Measurements from ENCODE around the gene PTPRM. TPM values are rescaled to one million over a fixed set of nuclear protein-coding genes. Genes with fewer than 3 reads are reported as not detected.

PTPRM gene
- total and polyA plus RNA-seq, 2 donors (not counting 3 experiments of a cell fraction or from before 2014, with no cell fraction given): 37.4 to 43.7 TPM

DNA sequence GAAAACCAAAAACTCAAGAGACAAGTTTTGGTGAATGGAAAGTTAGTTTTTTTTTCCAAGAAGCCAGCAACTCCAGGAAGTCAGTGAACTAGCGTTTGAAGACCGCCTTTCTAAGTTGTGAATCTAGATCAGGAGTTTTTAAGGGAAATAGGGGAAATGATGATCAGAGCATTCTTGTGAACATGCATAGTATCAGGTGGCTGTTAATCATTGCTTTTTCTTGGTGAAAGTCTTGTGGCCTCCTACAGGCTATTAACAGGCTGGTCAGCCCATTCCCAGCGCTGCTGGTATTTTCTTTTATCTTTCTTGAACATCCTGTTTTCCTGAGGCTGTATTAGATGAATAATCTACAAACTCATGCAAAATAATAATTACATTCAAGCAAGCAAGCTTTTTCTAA lies 155.8 kb downstream of the PTPRM start:
- Histone ChIP-seq H3K27me3 (ENCODE audit: control insufficient read depth in 2 of 2, insufficient read depth in 2 of 2, low read length in 2 of 2) (no peaks in the 10 kb centered on the region), H3K9me1 (replicated peaks; ENCODE audit: control insufficient read depth, extremely low read depth, insufficient read depth, low read length) (no peaks in the 10 kb centered on the region), H3K27ac (ENCODE audit: insufficient read depth, low read depth, low read length) (no peak overlapping the region), H4K20me1 (replicated peaks; ENCODE audit: control insufficient read depth, extremely low read depth, insufficient read depth, low read length) (no peaks in the 10 kb centered on the region), H3K9me3 (replicated peaks; ENCODE audit: control insufficient read depth, insufficient read depth, low read length) (no peaks in the 10 kb centered on the region), H3K4me2 (ENCODE audit: insufficient read depth, low read length) (no peak overlapping the region), H3K36me3 (ENCODE audit: control insufficient read depth in 2 of 2, extremely low read depth in 1 of 2, insufficient read depth in 2 of 2, low read length in 2 of 2) (no peaks in the 10 kb centered on the region), H3K79me2 (ENCODE audit: control insufficient read depth, insufficient read depth, low read length) (no peaks in the 10 kb centered on the region), H3K9ac (replicated peaks; ENCODE audit: extremely low read depth, insufficient read depth, low read length) (no peak overlapping the region), H3K4me3 (replicated peaks in 1 of 3; ENCODE audit: insufficient read depth in 1 of 3, low read depth in 1 of 3, low read length in 3 of 3) (no peak overlapping the region), H2AFZ (ENCODE audit: low read depth, low read length) (no peak overlapping the region), H3K4me1 (ENCODE audit: control insufficient read depth, extremely low read depth, insufficient read depth, low read length) (no peaks in the 10 kb centered on the region)
- no peak for FAIRE-seq
- ChIA-PET CTCF (no interaction called here), POLR2A (no interaction called here)
- no peak for DNase-seq (ENCODE audit: low read depth, low spot score)
- intact Hi-C loops (cut with micrococcal nuclease): no loop called here
- dilution Hi-C loops (cut with MboI; ENCODE audit: extremely low pct_ligation_motif_present, low sequenced_read_pairs): no loop called here
- no TSS peak for BruUV-seq (replicated peaks)
- no peak for TF ChIP-seq POLR2AphosphoS5 (IDR thresholded peaks at IDR 0.05; ENCODE audit: insufficient read depth, low read depth, low read length)
- TF ChIP-seq FOS (IDR thresholded peaks at IDR 0.05; ENCODE audit: borderline replicate concordance, insufficient read depth, low read length): no peak
- TF ChIP-seq POLR2A (IDR thresholded peaks at IDR 0.05; ENCODE audit: low read depth, low read length): no peak
- no peak for TF ChIP-seq GATA2 (IDR thresholded peaks at IDR 0.05; ENCODE audit: insufficient read depth, insufficient read length, low read depth, low read length)
- TF ChIP-seq, protein P1, sequence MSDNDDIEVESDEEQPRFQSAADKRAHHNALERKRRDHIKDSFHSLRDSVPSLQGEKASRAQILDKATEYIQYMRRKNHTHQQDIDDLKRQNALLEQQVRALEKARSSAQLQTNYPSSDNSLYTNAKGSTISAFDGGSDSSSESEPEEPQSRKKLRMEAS (IDR thresholded peaks at IDR 0.05; ENCODE audit: insufficient read depth, insufficient read length): no peak
- TF ChIP-seq MYC (IDR thresholded peaks at IDR 0.05; ENCODE audit: low read depth, low read length): no peak

DNA sequence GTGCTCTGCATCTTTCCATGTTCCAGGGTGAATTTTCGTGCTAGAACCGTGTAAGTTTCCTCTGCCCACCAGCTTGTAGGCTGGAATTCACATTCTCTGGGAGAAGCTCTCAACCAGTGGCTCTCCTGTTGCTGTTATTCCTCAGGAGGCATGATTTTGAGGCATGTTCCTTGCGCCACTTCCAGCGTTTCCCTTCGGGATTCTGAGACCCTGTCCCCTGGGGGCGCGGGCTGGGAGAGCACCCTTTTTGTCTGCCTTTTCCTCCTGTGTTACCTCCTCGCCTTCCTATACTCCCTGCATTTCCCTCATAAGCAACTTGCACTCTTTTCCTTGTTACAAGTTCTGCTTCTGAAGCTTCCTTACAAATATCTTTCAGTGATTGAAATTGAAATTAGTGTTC lies 156.4 kb downstream of the PTPRM start:
- DNase-seq (ENCODE audit: low read depth, low spot score): no peak
- H2AFZ ChIP-seq (ENCODE audit: low read depth, low read length): no peak overlapping the region
- H3K9me1 ChIP-seq (replicated peaks; ENCODE audit: control insufficient read depth, extremely low read depth, insufficient read depth, low read length): no peaks in the 10 kb centered on the region
- intact Hi-C loops (cut with micrococcal nuclease) (no loop called here), dilution Hi-C loops (cut with MboI; ENCODE audit: extremely low pct_ligation_motif_present, low sequenced_read_pairs) (no loop called here)
- no peaks in the 10 kb centered on the region for H3K79me2 ChIP-seq (ENCODE audit: control insufficient read depth, insufficient read depth, low read length)
- no peaks in the 10 kb centered on the region for H3K27me3 ChIP-seq (ENCODE audit: control insufficient read depth in 2 of 2, insufficient read depth in 2 of 2, low read length in 2 of 2)
- no peaks in the 10 kb centered on the region for H4K20me1 ChIP-seq (replicated peaks; ENCODE audit: control insufficient read depth, extremely low read depth, insufficient read depth, low read length)
- H3K4me3 ChIP-seq (replicated peaks in 1 of 3; ENCODE audit: insufficient read depth in 1 of 3, low read depth in 1 of 3, low read length in 3 of 3): no peak overlapping the region
- TF ChIP-seq POLR2AphosphoS5 (IDR thresholded peaks at IDR 0.05; ENCODE audit: insufficient read depth, low read depth, low read length) (no peak), EZH2 (IDR thresholded peaks at IDR 0.05; ENCODE audit: borderline replicate concordance, low read depth, low read length, severe bottlenecking) (no peak), MYC (IDR thresholded peaks at IDR 0.05; ENCODE audit: low read depth, low read length) (no peak), JUN (IDR thresholded peaks at IDR 0.05; ENCODE audit: borderline replicate concordance, insufficient read depth, insufficient read length, low read depth) (no peak), POLR2A (IDR thresholded peaks at IDR 0.05; ENCODE audit: low read depth, low read length) (no peak), FOS (IDR thresholded peaks at IDR 0.05; ENCODE audit: borderline replicate concordance, insufficient read depth, low read length) (no peak), GATA2 (IDR thresholded peaks at IDR 0.05; ENCODE audit: insufficient read depth, insufficient read length, low read depth, low read length) (no peak)
- TF ChIP-seq, protein P2, sequence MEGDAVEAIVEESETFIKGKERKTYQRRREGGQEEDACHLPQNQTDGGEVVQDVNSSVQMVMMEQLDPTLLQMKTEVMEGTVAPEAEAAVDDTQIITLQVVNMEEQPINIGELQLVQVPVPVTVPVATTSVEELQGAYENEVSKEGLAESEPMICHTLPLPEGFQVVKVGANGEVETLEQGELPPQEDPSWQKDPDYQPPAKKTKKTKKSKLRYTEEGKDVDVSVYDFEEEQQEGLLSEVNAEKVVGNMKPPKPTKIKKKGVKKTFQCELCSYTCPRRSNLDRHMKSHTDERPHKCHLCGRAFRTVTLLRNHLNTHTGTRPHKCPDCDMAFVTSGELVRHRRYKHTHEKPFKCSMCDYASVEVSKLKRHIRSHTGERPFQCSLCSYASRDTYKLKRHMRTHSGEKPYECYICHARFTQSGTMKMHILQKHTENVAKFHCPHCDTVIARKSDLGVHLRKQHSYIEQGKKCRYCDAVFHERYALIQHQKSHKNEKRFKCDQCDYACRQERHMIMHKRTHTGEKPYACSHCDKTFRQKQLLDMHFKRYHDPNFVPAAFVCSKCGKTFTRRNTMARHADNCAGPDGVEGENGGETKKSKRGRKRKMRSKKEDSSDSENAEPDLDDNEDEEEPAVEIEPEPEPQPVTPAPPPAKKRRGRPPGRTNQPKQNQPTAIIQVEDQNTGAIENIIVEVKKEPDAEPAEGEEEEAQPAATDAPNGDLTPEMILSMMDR (IDR thresholded peaks at IDR 0.05; ENCODE audit: extremely low read depth in 1 of 2, insufficient read depth in 1 of 2, low read depth in 1 of 2, low read length in 2 of 2): no peak
- TF ChIP-seq, protein P1 (IDR thresholded peaks at IDR 0.05; ENCODE audit: insufficient read depth, insufficient read length): no peak
- ChIA-PET POLR2A (no interaction called here), CTCF (no interaction called here)
- H3K9me3 ChIP-seq (replicated peaks; ENCODE audit: control insufficient read depth, insufficient read depth, low read length): no peaks in the 10 kb centered on the region
- no peaks in the 10 kb centered on the region for H3K36me3 ChIP-seq (ENCODE audit: control insufficient read depth in 2 of 2, extremely low read depth in 1 of 2, insufficient read depth in 2 of 2, low read length in 2 of 2)
- no TSS peak for BruUV-seq (replicated peaks)
- no peak overlapping the region for H3K4me2 ChIP-seq (ENCODE audit: insufficient read depth, low read length)
- FAIRE-seq: no peak
- H3K9ac ChIP-seq (replicated peaks; ENCODE audit: extremely low read depth, insufficient read depth, low read length): no peak overlapping the region
- no peaks in the 10 kb centered on the region for H3K4me1 ChIP-seq (ENCODE audit: control insufficient read depth, extremely low read depth, insufficient read depth, low read length)
- H3K27ac ChIP-seq (ENCODE audit: insufficient read depth, low read depth, low read length): no peak overlapping the region

All from endothelial cell of umbilical vein (primary cell).